ELR (cell line): Measurements from ENCODE around the gene ARMH3.

Experiments used
- DNase-seq: peaks from one replicate; pipeline ENCODE4 v3.0.0-alpha.2; 2015; ENCODE audit warnings: low read depth

The ARMH3 gene

DNA sequence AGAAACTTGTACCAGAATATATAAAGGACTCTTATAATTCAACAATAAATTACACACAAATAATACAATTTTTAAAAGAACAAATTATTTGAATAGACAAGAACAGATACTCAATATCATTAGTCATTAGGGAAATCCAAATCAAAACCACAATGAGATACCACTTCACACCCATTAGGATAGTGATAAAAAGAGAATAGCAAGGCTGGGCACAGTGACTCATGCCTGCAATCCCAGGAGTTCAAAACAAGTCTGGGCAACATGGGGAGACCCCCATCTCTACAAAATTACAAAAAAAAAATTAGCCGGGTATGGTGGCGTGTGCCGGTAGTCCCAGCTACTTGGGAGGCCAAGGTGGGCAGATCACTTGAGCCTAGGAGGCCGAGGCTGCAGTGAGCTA is 160.2 kb downstream of the ARMH3 start:
- no peak for DNase-seq

DNA sequence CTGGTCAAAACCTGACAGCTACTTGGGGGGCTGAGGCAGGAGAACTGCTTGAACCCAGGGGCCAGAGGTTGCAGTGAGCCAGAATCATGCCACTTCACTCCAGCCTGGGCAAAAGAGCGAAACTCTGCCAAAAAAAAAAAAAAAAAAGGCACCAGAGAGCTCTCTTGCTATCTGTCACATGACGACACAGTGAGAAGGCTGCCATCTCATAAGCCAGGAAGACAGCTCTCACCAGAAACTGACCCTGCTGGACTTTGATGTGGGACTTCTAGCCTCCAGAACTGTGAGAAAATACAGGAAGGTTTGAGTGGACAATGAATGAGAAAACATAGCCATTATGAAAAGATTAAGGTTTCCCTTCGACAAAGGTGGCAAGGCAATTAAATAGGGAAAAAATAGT is 161.2 kb downstream of the ARMH3 start:
- DNase-seq, result no peak

DNA sequence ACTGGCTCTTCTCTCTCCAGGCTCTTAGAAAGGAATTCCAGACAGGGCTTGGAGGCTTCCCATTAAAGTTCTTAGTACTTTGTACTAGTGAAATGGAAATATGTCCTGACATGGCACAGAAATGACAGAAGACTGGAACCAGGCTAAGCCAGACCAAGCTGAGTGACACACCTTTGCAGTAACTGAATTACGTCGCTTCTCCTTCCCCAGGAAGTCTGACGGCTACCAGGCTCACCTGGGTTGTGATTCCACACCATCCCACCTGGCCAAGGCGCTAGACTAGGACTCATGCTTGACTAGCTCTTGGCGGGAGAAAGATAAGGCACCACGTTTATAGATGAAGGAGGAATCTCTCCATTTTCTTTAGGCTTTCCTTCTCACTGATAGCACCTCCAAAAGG is 161.7 kb downstream of the ARMH3 start:
- no peak for DNase-seq

DNA sequence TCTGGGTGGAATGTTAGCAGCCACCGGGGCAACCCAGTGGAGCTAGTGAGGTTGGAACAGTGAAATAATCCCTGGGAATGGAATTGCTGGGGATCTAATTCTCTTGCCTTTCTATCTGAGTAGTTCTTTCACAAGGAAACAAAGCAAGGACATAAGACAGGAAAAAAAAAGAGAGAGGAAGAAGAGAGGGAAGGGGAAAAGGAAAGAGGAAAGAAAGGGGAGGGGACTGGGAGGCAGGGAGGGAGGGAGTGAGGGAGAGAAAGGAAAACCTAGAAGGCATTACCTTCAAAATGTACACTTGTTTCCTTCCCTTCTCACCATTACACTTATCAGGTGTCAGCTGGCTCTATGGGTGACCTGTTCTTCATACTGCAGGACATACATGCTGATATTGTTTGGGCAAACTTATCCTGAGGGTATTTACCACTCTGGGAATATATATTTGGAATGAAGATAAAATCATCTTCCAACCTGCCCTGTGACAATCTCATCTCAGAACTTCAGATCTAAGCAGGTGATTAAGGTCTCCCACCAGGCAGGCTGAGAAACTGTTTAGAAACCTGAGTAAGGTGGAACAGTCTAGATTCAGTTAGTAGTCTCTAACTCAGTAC is 162.4 kb downstream of the ARMH3 start:
- DNase-seq, result no peak

DNA sequence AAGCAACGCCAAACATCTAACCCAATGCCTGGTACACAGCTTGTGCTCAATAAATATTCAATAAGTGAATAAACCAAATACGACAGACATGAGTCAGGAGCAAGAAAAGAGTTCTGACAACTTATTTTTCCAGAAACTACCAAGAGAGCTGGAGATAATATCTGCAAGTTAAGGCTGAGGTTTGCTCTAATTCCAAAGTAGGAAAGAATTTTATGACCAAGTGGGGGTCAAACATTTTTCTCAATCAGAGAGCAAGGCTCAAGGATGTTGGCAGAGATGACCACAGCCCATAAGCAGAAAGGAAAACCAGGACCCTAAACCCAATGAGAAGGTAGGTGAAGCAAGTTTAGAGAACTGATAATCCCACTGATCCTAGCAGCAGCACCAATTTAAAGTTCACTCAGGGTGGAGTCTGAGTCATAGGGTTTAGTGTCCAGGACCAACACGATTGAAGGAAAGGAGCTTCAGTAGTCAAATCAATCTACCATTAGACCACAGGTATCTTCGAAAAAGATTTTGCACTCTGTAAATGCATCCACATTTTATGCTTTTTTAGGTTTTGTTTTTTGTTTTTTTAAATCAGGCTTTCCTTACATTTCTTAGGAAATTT is 163.1 kb downstream of the ARMH3 start:
- peak; percentile 24 for DNase-seq

DNA sequence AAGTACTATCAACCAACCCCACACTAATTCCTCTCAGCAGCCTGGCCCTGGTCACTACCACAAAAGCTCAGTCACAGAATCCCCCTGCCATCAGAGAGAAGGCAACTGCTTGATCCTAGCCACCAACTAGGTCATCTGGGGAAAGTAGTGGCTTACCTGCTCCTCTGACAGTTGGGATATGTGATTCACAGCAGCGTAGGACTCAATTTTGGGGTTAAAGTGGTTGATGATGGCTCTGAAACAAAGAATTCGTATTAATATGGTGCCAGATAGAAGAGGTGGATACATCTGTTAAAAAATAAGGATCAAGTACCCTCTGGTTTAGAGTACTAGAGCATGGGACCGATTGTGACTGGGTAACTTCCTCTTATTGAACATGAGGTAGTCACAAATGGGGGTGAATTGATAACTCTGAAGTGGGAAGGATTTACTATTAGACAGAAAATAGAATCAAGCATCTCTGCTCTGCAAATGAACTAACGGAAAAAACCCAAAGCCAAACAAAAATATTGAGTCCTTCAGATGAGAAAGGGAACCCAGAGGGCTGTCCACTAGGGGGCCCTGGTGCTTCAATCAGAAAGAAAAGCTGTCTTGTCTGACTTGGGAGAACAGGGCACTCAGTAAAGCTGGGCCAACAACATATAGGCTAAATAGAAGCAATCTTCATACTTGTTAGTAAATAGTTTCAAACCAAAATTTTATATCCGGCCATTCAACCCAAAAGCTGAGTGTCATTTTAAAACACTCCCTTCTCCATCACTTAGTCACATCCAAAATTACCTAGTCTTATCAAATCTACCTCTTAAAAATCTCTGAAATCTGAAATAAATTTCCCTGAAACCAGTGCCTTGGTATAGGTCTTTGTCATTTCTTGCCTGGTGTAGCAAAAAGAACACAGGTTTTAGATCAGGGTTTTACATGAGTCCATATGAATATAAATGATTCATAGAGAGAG is 166.4 kb downstream of the ARMH3 start:
- peak; percentile 85 for DNase-seq

DNA sequence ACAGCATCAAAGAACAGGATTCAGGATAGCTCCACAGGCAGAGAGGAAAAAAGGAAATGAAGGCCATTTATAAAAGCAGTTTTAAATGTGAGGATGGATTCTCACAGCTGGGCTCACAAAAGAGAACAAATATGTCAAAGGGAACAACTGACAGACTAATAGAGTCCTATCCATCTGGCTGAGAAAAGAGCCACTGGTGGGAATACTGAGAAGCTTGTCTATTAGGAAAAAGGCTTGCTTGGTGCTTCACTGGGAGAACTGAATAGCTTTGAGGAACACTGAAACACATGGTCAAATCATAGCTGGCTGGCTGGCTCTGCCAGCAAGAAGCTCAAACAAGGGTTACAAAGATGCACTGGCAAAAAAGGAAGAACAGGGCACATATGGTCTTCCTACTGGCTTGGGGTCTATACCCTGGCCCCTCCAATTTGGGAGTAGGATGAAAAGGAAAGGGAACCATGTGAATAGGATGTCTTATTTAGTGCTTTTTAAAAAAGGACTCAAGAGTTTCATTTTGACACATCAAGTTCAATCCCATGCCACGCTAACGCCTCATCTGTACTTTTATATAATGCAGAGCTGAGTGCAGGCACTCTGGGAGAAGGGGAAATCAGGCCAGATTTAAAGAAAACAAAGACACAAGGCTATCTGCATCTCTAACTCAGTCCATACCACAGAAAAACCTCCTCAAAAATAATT is 167.6 kb downstream of the ARMH3 start:
- no peak for DNase-seq

DNA sequence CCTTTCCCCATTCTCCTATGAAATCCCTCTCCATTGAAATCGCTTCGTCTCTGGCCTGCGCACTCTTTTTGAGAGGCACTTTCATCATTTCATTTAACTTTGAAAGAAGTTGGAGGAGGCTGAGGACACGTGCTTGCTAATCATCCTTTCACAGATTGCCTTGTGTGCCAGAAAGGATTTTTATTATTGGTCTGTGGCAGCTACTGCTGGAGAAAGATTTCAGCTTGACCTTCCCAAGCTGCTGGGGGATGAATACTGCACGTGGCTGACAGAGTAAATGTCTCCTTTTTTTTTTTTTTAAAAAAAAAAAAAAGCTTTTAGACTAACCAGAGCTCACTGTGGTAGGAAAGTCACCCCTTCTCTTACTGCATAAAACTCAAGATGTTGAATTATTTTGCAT is 168.2 kb downstream of the ARMH3 start:
- DNase-seq, result no peak

DNA sequence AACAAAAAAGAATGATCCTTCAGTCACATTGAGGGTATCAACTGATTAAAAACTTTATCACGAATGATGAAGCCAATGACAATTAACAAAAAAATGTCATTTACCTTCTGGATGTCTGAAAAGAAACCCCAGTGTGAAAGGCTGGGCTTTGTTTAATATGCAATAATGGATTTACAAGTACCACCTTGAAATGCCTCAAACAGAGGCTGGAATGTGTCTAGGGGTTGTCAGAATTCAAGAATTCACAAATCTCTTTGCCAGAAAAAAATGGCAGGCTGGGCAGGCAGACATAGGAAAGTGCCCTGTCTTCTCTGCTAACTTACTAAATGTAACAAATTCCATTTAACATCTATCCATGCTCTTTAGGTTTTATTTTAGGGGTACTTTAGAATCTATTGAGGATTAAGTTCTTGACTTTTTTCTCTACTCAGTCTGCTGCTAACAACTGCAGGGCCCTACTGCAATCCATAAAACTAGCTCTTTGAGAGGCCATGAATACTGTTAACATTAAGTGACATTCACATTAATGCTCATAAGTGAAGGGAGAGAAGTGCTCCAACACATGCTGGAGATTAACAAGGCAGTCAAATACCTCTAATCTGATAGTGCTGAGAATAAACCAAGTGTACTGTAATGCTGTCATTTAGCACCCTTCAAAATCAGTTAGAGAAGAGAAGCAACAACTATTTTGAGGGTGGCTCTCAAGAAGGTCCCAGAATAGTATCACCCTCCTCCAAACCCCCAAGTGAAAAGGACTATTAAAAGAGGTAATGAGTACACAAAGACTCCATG is 169.3 kb downstream of the ARMH3 start:
- DNase-seq, result no peak

DNA sequence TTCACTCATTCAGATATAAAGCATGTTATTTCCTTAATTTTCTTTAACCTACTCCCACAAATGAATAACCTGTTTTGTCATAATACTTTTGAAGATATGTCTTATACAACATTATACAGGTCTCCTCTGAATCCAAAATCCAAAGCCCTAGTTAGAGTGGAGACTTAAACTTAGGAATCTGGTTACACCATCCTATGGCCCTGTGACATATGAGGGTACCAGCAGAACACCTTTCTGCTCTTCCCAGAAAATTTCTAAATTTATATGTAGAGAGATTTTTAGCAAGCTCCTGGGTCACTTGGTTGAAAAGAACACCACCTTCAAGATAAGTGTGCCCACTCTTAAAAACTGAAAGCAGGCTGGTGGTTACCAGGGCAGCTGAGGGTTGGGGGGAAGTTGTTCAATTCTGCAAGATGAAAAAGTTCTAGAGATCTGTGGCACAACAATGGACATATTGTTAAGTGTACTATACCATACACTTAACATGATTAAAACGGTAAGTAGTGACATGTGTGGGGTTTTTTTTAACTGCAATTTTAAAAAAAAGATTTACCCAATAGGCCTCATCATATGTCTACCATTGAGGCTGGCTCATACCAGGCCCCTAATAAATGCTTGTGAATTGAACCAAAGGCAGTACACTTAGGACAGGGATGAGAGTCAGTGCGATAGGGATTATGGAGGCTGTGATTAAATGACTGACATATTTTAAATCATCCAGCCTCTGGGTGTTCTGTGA is 174.8 kb downstream of the ARMH3 start:
- no peak for DNase-seq

DNA sequence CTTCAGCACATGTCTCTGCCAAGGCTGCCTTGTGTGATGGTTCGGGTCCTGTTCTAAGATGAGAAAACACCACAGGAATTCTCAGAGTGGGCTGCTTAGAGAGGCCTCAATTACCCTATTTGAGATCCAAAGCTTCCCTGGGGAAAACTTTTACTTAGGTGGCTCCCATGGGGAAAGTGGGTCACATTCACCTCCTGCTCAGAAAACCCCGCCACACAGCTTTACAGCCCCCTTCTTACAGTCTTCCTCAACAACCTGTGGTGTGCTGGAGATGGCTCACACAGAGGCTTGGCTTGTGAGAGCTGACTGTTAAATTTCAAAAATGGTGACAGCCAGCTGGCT is 175.8 kb downstream of the ARMH3 start:
- no peak for DNase-seq

DNA sequence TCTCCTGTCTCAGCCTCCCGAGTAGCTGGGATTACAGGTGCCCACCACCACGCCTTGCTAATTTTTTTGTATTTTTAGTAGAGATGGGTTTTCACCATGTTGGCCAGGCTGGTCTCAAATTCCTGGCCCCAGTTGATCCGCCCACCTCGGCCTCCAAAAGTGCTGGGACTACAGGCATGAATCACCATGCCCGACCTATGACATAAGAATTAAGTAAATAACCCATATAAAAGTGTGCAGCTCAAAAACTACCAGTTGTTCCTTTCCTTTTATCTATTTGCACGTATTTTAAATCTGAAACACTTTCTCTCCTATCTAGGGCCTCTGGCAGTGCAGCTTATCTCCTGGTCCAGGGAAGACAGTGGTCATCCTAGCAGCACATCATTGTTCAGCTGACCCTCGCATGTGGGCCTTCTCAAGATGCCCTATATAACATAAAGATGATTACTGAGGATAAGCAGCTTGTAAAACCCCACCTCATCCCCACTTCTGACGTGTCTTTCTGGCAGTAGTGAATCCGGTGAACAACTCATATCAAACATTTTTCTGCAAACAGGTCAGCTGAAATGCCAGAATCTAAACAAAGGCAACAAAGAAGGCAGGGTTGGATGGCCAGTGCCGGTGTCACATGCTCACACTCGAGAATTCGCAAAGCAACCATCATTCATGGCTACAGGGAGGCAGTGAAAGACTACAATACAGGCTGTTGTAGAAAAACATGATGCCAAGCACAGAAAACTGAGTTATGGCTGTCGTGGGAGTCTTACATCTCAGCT is 176.3 kb downstream of the ARMH3 start:
- DNase-seq, result peak; percentile 94

DNA sequence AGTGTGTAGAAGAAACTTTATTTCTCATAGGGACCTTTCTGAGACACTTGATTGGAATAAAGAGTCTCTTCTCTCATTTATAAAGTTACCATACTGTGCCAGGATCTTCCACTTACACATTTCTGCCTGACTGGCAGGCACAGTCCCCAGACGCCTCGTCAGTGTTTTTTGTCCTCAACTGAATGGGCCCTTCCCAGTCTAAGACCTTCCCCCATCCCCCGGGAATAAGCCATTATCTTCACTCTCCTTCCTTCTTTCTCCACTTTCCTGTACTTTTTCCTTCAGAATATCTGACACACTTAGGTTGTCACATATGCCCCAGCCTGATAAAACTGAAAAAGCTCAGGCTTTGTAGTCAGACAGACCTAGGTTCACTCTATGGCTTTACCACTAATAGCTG is 177.1 kb downstream of the ARMH3 start:
- DNase-seq, result peak; percentile 8

DNA sequence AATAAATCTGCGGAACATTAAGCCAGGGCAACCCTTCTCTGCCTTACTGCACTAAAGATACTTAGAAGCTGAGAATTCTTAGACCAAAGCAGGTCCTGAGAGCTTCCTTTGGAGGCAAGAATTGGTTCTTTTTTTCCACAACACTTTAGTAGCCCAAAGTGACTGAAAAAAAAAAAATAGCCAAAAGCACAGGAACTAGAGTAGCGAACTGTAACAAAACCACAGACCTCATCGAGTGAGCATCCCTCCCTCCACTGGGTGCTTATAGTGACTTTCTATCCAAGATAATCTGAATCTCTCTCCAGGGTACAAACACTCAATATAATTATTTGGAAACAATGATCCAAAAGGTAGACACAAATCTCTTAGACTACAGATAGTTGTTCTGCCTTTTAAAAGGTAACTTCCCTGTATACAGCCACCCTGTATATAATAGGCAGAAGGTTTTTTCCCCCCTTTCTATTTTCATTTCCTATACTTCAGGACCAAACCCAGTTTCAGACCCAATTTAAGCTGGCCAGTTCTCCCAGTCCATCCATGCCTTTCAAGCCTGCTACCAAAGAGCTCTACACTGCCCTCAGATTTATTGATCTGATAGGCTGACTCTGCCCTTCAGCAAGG is 180.8 kb downstream of the ARMH3 start:
- no peak for DNase-seq

DNA sequence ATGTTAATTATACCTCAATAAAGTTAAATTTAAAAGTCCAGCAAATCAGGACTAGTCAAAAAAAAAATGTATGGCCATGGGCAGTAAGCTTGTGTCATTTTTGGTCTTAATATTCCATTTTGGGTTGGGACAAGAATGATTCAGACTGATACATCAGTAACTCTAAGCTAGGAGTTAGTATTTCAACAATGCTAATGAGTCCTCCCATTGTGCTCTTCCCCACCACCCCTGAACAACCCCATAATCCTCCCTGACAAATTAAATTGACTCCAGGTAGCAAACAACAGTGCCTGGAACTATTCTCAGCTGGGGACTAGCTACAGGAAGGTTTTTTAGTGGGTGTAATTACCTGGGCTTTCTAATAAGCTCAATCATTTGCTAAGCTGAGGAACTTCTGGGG is 181.7 kb downstream of the ARMH3 start:
- no peak for DNase-seq

DNA sequence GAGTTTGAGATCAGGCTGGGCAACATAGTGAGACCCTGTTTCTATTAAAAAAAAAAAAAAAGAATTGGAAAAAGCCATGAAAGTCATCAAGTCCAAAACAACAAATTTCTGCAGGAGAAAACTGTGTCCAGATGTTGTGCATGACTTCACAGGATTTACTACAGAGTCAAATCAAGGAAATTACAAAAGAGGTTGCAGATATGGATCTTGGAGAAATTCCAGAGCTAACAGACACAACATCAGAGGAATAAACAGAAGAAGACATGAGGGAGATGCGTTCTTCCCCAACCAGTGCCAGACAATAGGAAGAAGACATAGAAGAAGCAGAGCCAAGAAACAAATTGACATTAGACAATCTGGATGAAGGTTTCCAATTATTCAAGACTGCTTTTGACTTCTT is 188.0 kb downstream of the ARMH3 start:
- DNase-seq, result no peak

DNA sequence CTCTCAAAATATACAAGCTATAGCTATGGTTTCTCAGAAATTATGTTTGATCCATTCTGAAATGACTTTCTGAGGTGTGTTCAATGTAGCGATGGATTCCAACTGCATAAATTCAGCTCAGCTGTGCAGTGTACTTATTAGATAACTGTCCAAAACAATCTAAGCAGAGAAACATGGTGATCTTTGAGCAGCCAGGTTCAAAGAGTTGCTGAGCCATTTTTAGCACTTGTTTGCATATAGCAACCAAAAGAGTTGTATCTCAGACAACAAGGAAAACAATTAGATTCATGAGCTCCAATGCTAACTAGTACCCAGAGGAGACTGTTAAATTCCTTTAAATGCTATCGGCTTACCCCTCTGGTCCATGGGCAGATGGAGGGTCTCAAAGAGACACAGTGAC is 196.4 kb downstream of the ARMH3 start:
- no peak for DNase-seq

DNA sequence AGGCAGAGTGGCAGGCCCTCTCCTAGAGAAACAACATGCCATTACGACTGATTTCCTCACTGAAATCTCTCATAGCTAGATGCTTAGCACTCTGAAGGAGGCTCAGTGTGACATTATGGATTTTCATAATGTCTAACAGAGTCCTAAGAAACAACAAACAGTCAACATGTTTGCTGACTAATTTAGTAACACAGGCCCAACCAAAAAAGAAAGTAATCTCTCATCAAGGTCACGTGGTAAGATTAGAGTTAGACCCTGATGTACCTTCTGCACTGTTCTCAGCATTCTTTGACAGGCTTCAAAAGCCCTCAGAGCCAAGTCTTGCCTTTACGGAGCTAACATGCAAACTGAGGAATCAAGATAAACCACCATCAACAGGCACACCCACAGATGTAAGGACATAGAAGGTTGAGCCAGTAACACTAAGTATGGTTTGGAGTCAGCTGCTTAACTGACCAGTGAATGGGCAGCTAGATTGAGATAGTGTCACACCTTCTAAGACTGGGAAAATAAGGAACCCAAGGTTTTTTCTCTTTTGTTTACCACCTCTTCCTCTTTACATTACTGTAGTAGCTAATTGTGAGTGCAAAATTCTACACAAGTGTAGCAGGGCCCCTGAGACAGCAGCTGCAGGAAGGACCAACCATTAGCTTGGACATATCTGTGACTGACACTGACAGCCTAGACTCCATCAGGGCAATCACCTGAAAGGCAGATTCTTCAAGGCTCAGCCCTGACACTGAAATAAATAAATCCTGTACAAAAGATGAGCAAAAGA is 197.1 kb downstream of the ARMH3 start:
- DNase-seq, result no peak
